Karpas-422 (cell line): ENCODE results near the gene P2RY8. TPM values are rescaled to one million over a fixed set of nuclear protein-coding genes. Genes with fewer than 3 reads are reported as not detected.
"Not testable (repeated sequence)": the region's sequence is repeated elsewhere in the genome, so short reads cannot be mapped to it uniquely, and the experiment has no call there.

Experiments used
- DNase-seq: peaks from one replicate; pipeline ENCODE4 v3.0.0-alpha.2; 2015
- H2AFZ ChIP-seq: fragments of 200-600 bp; sonication (generic); 2 replicates; pipeline ENCODE4 v1.6.1; 2014; ENCODE audit warnings: antibody characterized with exemption, low read length, mixed read lengths
- H3K27ac ChIP-seq: fragments of 200-600 bp; sonication (generic); 2 replicates; pipeline ENCODE4 v1.5.1; 2014; ENCODE audit warnings: mild to moderate bottlenecking, low read length, moderate library complexity
- H3K27me3 ChIP-seq: fragments of 200-600 bp; sonication (generic); 2 replicates; pipeline ENCODE4 v1.6.1; 2014; ENCODE audit warnings: low read length, mixed read lengths
- H3K36me3 ChIP-seq: fragments of 200-600 bp; sonication (generic); 2 replicates; pipeline ENCODE4 v1.6.1; 2014; ENCODE audit warnings: low read length, mixed read lengths; ENCODE audit not compliant: insufficient read depth
- H3K4me1 ChIP-seq: fragments of 200-600 bp; sonication (generic); 2 replicates; pipeline ENCODE4 v1.6.1; 2014; ENCODE audit warnings: mild to moderate bottlenecking, low read length, mixed read lengths
- H3K4me2 ChIP-seq: fragments of 200-600 bp; sonication (generic); 2 replicates; pipeline ENCODE4 v1.6.1; 2014; ENCODE audit warnings: low read length, low read depth, mild to moderate bottlenecking; ENCODE audit not compliant: poor library complexity, severe bottlenecking
- H3K4me3 ChIP-seq: fragments of 200-600 bp; sonication (generic); 2 replicates; pipeline ENCODE4 v1.5.1; 2014; ENCODE audit warnings: mild to moderate bottlenecking, antibody characterized with exemption, low read length, mixed read lengths
- H3K79me2 ChIP-seq: fragments of 200-600 bp; sonication (generic); 2 replicates; pipeline ENCODE4 v1.6.1; 2014; ENCODE audit warnings: mild to moderate bottlenecking, low read length, mixed read lengths
- H3K9ac ChIP-seq: fragments of 200-600 bp; sonication (generic); 2 replicates; pipeline ENCODE4 v1.6.0; 2014; ENCODE audit warnings: low read length
- H3K9me2 ChIP-seq: fragments of 200-600 bp; sonication (generic), shearing (Covaris generic); replicated peaks from 2 replicates; pipeline ENCODE4 v1.6.0; 2014; ENCODE audit warnings: mild to moderate bottlenecking, low read length, moderate library complexity; ENCODE audit not compliant: insufficient read depth
- H3K9me3 ChIP-seq: fragments of 300-700, 200-600 bp; sonication (generic); 2 replicates; pipeline ENCODE4 v1.6.1; 2014; ENCODE audit warnings: low read length, mixed read lengths
- H4K20me1 ChIP-seq: fragments of 200-600 bp; sonication (generic); 2 replicates; pipeline ENCODE4 v1.6.1; 2014; ENCODE audit warnings: mild to moderate bottlenecking, antibody characterized with exemption, low read length, low read depth; ENCODE audit not compliant: insufficient read depth
- total RNA-seq: library from RNA; depleted of rRNA; stranded (reverse); fragments of >200 nt; shearing (Covaris generic); gene quantifications from 2 replicates; pipeline ENCODE4 v1.2.3, GENCODE V29; 2014; ENCODE audit warnings: low replicate concordance

P2RY8 gene
- total RNA-seq, 1 experiment from 2014 or later, result 87.1 TPM

GRCh38 chrX:1484638-1485019 lies 52.4 kb downstream of the P2RY8 start:
- no peaks in the 10 kb centered on the region for H3K27me3 ChIP-seq
- H3K9ac ChIP-seq, result peak overlapping the region; percentile 64; the same call in 1 of the 2 replicates
- H3K9me2 ChIP-seq, result no peaks in the 10 kb centered on the region
- H4K20me1 ChIP-seq, result no peaks in the 10 kb centered on the region
- H3K79me2 ChIP-seq, result peaks cover 45% of the 10 kb centered on the region
- peak overlapping the region; percentile 46 for H3K4me2 ChIP-seq
- H3K27ac ChIP-seq, result peak overlapping the region; percentile 100
- H3K9me3 ChIP-seq, result peaks cover 4% of the 10 kb centered on the region; the same call in 1 of the 2 replicates
- peaks cover 74% of the 10 kb centered on the region for H3K4me1 ChIP-seq
- peak; percentile 85 for DNase-seq
- no peak overlapping the region for H2AFZ ChIP-seq
- peaks cover 47% of the 10 kb centered on the region for H3K36me3 ChIP-seq
- no peak overlapping the region for H3K4me3 ChIP-seq

GRCh38 chrX:1483843-1484637 lies 52.9 kb downstream of the P2RY8 start:
- H3K9ac ChIP-seq, result peak overlapping the region; percentile 64
- H3K4me1 ChIP-seq, result peaks cover 80% of the 10 kb centered on the region
- H3K36me3 ChIP-seq, result peaks cover 46% of the 10 kb centered on the region
- H3K9me3 ChIP-seq, result peaks cover 4% of the 10 kb centered on the region; the same call in 1 of the 2 replicates
- no peaks in the 10 kb centered on the region for H4K20me1 ChIP-seq
- no peaks in the 10 kb centered on the region for H3K27me3 ChIP-seq
- H3K79me2 ChIP-seq, result peaks cover 46% of the 10 kb centered on the region
- H3K27ac ChIP-seq, result peak overlapping the region; percentile 100
- DNase-seq, result no peak
- H2AFZ ChIP-seq, result no peak overlapping the region
- H3K4me2 ChIP-seq, result peak overlapping the region; percentile 46
- no peaks in the 10 kb centered on the region for H3K9me2 ChIP-seq
- H3K4me3 ChIP-seq, result 0 out of 2 replicates have a peak overlapping the region, but pooled peaks have one; percentile 0

- H3K9me2 ChIP-seq, H2AFZ ChIP-seq, H4K20me1 ChIP-seq, DNase-seq, H3K27me3 ChIP-seq, H3K9me3 ChIP-seq: not testable (repeated sequence)
- Histone ChIP-seq H3K4me3 (peak overlapping the region; percentile 30; the same call in 1 of the 2 replicates), H3K4me2 (peak overlapping the region; percentile 62), H3K27ac (peak overlapping the region; percentile 100), H3K36me3 (peaks cover 42% of the 10 kb centered on the region), H3K4me1 (peaks cover 77% of the 10 kb centered on the region), H3K79me2 (peaks cover 46% of the 10 kb centered on the region), H3K9ac (peak overlapping the region; percentile 91)
Measured at GRCh38 chrX:1482530-1482928, 54.5 kb downstream of the P2RY8 start.

GRCh38 chrX:1481636-1482529 lies 55.1 kb downstream of the P2RY8 start:
- peak; percentile 96 for DNase-seq
- no peak overlapping the region for H2AFZ ChIP-seq
- no peaks in the 10 kb centered on the region for H3K9me2 ChIP-seq
- H3K9ac ChIP-seq, result peak overlapping the region; percentile 91
- H3K27ac ChIP-seq, result peak overlapping the region; percentile 100
- no peaks in the 10 kb centered on the region for H4K20me1 ChIP-seq
- peak overlapping the region; percentile 58 for H3K4me3 ChIP-seq
- H3K79me2 ChIP-seq, result peaks cover 46% of the 10 kb centered on the region
- H3K36me3 ChIP-seq, result peaks cover 42% of the 10 kb centered on the region
- no peaks in the 10 kb centered on the region for H3K27me3 ChIP-seq
- H3K9me3 ChIP-seq, result no peaks in the 10 kb centered on the region
- peak overlapping the region; percentile 62 for H3K4me2 ChIP-seq
- peaks cover 74% of the 10 kb centered on the region for H3K4me1 ChIP-seq

GRCh38 chrX:1480082-1480785 lies 56.8 kb downstream of the P2RY8 start:
- Histone ChIP-seq H3K4me3 (peak overlapping the region; percentile 27; the same call in 1 of the 2 replicates), H3K9ac (peak overlapping the region; percentile 73), H3K27me3 (no peaks in the 10 kb centered on the region), H3K4me1 (peaks cover 71% of the 10 kb centered on the region), H3K27ac (peak overlapping the region; percentile 100), H3K36me3 (peaks cover 43% of the 10 kb centered on the region), H2AFZ (no peak overlapping the region), H3K79me2 (peaks cover 50% of the 10 kb centered on the region), H3K9me3 (no peaks in the 10 kb centered on the region), H3K4me2 (peak overlapping the region; percentile 62), H3K9me2 (no peaks in the 10 kb centered on the region), H4K20me1 (no peaks in the 10 kb centered on the region)
- DNase-seq, result no peak

- Histone ChIP-seq H3K4me1 (peaks cover 53% of the 10 kb centered on the region), H2AFZ (no peak overlapping the region), H3K9me2 (no peaks in the 10 kb centered on the region), H4K20me1 (no peaks in the 10 kb centered on the region), H3K27ac (peak overlapping the region; percentile 100), H3K4me2 (no peak overlapping the region), H3K79me2 (peaks cover 57% of the 10 kb centered on the region), H3K4me3 (no peak overlapping the region), H3K36me3 (peaks cover 43% of the 10 kb centered on the region), H3K9me3 (no peaks in the 10 kb centered on the region), H3K9ac (no peak overlapping the region), H3K27me3 (no peaks in the 10 kb centered on the region)
- DNase-seq, result no peak
Measured at GRCh38 chrX:1477801-1478458, 59.1 kb downstream of the P2RY8 start.

- H3K9me3 ChIP-seq, result no peaks in the 10 kb centered on the region
- DNase-seq, result no peak
- H3K4me2 ChIP-seq, result no peak overlapping the region
- H3K4me1 ChIP-seq, result peaks cover 55% of the 10 kb centered on the region
- H3K9ac ChIP-seq, result no peak overlapping the region
- no peaks in the 10 kb centered on the region for H4K20me1 ChIP-seq
- H3K4me3 ChIP-seq, result no peak overlapping the region
- no peaks in the 10 kb centered on the region for H3K9me2 ChIP-seq
- H3K36me3 ChIP-seq, result peaks cover 43% of the 10 kb centered on the region
- no peak overlapping the region for H2AFZ ChIP-seq
- H3K27ac ChIP-seq, result peak overlapping the region; percentile 100
- H3K79me2 ChIP-seq, result peaks cover 57% of the 10 kb centered on the region
- H3K27me3 ChIP-seq, result no peaks in the 10 kb centered on the region
Measured at GRCh38 chrX:1477229-1477628, 59.8 kb downstream of the P2RY8 start.
